Measurements from ENCODE around the gene PMP22.

Gene PMP22

DNA sequence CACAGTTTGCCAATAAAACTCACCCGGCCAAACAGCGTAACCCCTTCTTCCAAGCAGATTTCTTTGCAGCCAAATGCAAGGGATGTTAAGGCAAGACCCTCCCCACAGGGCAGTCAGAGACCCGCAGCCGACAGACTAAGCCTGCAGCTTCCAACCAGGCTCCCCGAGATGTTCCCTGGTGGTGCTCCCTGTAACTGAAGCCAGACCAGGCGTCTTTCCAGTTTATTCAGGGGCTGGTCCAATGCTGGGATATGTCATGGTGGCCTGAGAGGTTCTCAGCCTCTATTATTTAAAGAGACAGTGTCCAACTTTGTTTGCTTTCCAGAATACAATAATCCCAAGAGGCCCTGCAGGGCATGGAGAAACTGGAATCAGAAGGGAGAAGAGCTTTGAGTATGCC is at the start of gene PMP22:
Gene PMP22 (minus strand): TSS at position 196 of the 400 bp plus-strand sequence. CDS start 4,599 bp downstream, outside the sequence.
- DNase-seq = peak in 9 of 56 donors; percentile 4 to 38 (median 27)

DNA sequence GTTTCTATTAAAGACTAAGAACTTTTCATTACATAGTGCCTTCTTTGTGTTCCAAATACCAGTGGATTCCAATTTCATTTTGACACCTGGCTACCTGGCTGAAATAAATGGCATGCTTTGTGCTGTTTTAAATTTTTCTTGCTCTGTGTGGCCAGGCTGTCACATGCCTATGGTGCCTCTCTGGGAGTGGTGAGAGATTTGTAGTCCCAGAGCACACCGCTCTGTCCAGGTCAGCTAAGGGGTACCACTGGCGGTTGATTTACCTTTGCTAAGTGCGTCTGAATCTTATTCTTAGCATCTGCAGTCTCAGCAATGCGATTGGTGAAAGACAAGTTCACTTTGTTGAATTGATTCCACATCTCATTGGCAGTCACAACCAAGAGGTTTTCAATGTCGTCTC is 46.9 kb upstream of the PMP22 start:
- DNase-seq = no peak

DNA sequence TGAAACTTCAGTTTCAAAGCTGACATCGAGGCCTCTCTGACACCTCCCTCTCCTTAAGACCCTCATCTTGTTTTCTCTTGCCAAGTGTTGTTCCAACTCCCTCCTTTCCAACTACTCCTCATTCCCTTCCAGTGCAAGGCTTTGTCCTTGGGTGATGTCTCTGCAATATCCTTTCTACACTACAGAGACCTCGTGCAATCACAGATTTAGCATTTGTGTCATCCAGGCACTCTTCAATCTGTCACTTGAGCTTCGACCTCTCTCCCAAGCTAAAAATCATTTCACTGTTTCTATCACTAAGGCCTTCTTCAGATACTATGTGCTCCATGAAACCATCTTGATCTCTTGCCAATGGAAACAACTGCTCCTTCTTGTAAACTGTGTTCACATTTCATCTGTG is 44.7 kb upstream of the PMP22 start:
- no peak for DNase-seq

DNA sequence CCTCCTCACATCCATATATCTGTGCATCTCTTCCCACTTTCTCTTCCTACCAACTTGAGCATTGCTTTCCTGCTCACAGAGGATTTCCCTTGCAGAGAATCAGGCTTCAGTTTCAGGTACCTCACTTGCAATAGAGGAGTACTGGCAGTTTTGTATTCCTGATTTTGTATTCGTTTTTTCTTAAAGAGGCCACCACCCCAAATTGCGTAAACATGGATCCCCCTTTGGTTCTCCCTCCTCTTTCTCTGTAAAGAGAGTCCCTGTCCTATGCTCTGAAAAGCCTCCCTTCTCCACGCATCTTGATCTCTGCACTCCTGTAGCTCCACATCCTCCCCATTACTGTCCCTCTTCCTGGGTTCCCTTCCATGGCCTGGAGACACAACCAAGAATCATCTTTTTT is 44.1 kb upstream of the PMP22 start:
- DNase-seq = no peak

DNA sequence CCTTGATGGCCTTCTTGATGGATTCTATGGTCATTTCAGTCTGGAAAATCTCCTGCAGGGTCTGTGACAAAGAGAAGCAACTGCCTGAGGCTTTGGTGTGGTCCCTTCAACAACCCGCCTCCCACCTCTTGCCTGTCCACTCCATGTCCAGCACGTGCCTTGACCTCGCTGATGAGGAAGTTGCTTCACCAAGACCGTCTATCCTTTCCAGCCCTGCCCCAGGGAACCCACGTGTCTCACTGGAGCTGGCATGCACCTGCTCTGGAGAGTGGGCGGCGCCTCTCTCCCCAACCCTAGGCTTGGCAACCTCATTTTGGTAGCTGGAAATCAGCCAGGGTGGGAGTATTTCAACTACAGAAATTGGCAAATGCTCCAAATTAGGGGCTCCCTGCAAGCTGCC is 43.6 kb upstream of the PMP22 start:
- no peak for DNase-seq

DNA sequence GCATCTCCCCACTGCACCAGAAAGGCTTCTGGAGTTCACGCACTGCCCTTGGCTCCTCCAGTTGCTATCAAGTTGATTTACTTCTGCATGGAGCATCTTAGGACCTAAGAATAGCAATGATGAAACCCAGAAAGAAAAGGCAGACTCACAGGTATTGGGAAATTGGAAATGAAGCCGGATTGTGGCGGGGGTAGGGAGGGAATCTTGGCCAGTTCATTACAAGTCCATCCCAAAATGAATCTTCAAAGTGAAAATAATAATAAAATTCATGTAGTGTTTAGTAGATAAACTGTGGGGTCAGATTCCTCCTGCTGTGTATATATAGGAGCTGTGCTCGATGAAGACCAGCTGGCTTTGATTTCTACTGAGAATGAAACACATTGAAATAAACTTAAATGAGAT is 42.6 kb upstream of the PMP22 start:
- no peak for DNase-seq

DNA sequence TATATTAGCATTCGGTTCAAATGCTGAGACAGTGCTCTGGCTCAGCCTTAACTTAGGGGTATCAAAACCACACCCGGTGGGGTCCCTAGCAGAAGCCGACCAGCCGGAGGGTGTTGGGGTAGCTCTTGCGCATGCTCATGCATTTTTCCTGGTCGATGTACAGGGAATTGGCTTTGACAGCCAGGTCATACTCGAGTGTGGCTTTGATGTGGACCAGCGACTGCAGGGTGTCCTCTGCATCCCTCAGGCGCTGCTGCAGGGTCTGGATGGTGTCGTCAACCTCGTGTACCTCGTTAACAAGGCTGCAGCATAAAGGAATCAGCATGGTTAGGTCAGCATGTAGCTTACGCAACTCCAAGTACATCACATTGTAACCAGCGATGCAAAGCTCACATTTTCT is 38.7 kb upstream of the PMP22 start:
- no peak for DNase-seq

DNA sequence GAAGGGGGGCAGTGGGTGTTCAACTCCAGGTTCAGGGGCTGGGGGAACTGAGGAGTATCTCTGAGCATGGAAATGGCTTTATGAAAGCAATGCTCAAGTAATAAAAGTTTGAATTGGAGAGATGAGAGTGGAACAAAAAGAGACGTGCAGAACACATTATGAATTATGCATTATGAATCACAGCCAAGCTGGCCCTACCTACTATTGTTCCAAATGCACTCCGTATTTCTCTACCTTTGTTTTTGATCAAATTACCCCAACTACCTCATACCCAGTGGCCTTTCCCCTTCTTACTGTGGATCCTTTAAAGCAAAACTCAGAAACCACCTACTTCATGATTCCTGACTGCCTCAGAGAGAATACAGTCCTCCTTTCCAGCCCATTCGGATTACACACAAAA is 38.1 kb upstream of the PMP22 start:
- DNase-seq = no peak

DNA sequence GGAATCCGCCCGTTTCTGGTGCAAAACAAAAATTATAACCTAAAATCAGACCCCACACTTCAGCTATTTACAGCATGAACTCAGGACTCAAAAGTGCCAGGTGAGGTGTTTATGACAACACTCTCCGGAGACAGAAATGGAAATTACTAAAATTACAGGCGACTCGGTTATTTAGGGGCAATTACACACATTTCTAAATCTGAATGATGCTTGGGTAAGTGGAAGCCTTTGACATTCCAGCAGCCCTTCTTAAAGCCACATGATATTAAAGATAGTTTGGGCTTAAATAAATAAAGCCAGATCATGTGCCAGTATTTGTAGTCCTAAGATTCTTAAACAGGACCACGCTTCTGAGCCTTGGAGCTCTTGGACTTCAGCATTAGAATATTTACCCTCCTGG is 36.7 kb upstream of the PMP22 start:
- DNase-seq = no peak

DNA sequence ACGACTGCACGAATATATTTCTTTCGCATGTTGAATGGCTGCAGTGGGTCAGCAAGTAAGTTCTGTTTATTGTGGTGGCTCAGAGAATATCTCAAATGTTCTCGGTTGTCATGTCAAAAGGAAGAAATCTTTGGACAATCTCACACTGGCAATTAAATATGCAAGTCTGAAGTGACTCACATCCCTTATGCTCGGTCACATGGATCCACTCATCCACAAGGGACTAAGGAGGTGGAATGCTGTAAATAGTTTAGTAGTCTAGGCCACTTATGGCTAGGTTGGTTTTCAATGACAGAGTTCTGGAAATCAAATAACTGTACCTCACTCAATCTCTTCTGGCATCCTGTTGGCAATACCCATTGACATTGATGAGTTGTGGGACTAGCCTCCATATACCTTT is 33.0 kb upstream of the PMP22 start:
- DNase-seq = no peak

DNA sequence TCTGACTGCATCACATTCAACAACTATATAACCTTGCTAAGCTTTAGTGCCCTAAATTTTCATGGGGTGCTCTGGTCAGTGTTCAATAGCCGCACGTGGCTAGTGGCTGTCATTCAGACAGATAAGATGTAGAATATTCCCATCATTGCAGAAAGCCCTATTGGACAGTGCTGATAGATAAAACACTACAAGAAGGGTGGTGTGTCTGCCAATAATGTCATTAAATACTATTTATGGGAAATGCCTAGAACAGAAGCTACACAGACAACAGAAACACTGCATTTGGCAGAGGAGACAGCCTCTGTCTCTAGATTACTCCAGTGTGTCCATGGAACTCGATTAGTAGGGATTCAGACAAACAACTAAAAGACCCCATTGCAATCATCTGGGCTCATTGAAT is 28.4 kb upstream of the PMP22 start:
- no peak for DNase-seq

DNA sequence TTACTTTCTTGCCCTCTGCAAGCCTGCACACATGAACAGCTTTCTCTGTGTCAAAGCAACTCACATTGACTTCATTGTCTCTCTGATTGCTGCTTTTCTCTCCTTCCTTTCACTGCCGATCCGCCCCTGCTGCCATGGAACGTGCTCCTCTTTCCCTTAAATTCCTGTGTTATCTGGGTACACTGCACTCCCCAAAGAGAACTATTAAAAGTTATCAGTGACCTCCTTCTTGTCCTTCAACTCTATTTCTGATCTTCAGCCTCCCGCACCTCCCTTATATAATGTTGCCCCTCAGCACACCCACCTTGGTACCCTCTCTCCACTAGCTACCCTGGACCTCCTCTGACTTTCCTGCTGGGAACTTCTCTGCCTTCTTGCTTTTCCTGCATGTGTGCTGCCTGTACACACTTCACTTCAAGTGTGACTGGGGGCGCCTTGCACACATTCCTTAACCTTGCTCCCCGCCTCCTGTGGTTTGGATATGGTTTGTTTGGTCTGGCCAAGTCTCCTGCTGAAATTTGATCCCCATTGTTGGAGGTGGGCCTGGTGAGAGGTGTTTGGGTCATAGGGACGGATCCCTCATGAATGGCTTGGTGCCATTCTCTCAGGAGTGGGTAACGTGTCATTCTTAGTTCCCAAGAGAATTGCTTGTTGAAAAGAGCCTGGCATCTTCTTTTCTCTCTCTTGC is 26.7 kb upstream of the PMP22 start:
- DNase-seq = no peak

DNA sequence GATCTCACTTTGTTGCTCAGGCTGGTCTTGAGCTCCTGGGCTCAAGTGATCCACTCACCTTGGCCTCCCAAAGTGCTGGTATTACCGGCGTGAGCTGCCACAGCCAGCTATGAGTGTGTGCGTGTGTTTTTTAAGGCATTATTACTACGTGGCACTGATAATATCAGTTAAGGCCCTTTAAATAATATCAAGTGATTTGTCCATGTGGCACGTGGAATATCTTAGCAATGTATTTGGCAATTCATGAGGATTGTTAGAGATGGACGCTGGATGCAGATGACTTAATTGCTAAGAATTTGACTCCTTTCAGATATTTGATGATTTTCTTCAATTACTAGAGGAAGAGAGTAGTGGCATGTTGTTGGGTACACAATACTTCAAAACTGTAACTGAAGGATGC is 25.5 kb upstream of the PMP22 start:
- no peak for DNase-seq

DNA sequence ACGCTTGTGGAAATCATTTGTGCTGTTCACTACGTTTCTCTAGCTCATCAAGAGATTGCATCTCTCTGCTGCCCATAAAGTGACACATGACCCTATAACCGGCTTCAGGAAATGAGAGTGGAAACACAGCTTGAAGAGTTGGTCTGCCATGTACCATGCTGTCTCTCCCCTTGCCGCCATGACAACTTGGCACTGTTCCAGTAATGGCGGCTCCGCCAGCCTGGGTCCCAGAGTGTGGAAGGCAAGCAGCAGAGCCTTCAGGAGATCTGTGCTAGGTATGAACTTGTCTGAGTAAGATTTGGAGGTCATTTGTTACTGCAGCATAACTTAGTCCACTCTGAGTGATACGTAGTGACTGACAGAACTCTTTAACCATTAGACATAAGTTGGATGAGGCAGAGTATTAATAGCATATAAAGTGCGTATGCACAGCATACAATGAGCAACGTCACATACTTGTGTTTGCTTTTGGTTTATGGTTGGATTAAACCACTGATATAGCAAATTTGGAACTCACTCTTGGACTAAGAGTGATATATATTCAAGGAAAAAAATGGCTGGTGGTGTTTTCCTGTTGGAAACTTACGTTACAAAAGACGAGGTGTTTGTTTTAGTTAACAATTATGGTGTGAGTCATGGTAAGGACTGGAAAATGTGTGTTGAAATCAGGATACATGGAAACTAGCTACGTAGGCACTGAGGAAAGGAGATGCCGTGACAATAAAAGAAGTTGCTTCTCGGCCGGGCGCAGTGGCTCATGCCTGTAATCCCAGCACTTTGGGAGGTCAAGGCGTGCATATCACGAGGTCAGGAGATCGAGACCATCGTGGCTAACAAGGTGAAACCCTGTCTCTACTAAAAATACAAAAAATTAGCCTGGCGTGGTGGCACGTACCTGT is 24.4 kb upstream of the PMP22 start:
- no peak for DNase-seq

DNA sequence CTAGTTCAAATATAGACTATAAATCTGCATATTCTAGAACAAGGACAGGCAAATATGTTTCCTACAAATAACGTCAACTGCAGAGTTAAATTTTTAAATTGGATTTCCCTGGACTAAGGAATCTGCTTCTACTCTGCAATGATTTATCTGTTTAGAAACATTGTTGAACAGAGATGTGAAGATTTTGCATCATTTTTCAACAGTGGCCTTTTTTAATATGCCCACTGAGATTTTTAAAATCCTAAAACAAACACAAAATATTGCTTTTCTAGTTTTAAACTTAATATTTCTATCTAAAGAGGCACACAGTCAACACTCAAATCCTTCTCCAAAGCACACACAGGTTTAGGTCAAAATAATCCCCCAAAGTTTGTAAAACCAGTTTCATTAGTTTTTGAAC is 23.7 kb upstream of the PMP22 start:
- no peak for DNase-seq

DNA sequence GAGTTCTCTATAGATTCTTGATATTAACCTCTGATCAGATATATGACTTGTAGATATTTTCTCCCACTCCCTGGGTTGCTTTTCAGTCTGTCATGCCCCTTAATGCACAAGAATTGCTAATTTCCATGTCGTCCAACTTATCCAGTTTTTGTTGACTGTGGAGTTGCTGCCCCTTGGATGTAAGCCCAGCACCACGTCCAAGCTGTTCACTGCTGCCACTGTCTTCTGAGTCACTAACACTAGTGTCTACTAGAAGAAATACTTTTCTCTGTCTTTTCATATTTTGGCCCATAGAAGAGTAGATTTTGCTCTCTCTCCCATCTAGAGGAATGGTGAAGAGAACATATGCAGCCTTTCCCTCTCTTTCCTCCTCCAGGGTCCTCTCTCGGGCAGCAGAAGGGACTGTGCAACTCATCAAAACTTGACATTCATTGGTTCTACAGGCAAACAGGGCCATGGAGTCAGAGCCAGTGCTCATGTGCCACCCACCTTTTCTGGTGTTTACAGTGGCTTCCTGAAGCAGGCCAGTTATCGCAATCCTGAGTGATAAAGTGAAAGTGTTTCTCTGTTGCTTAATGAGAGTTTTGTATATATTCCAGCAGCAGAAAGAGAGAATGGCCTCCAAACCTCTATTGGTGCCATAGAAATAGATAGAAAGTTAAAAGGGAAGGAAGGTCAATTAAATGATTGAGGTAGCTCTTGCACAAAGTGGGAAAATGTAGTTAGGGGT is 22.6 kb upstream of the PMP22 start:
- no peak for DNase-seq

DNA sequence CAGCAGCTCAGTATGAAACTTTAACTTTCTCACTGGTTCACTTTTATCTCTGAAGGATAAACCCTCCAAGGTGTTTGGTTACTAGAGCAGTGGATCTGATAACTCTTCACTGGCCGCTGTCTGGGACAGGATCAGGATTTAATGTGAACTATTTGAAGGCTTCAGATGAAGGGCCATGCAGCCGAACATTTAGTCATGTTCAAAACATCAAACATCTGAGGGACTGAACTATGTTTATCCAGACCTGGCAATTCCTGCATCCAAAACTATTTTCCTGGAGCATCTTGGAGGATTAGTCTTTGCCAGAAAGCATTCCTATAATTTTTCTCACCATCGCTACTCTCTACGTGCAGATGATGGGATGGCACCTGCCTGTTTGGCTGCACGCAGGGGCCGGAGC is 20.3 kb upstream of the PMP22 start:
- DNase-seq = no peak

DNA sequence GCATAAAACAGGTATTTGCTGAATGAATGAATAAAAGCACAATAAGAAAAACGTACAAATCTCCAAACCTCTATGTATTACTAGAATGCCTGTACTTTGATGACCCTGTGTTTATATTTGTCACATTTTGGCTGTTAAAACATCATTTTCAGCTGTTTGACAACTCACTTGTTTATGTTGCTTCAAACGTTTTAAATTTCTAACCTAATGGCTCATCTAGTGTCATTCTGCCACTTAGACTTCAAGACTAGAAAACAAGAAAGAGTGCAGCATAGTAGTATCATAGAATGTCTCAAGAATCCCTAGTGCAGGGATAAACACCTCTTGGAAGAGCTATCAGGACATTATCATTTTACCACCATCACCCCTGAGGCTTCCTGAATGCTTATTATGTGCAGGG is 19.4 kb upstream of the PMP22 start:
- no peak for DNase-seq

DNA sequence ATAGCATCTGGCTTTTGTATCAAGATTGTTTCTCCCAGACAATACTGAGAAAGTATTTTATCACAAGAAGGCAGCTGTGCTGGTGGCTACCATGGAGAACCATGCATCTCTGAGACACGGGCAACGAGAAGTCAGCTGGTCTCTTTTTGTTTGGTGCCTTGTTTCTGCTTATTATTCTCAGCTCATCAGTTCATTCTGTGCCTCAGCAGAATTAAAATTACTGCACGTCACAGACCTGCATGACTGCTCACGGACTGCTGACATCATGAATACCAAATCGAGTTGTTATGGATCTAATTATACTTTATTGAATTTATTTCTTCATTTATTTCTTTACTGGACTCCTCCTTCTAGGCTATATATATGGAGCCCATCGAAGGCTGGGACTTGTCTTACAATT is 19.0 kb upstream of the PMP22 start:
- no peak for DNase-seq

DNA sequence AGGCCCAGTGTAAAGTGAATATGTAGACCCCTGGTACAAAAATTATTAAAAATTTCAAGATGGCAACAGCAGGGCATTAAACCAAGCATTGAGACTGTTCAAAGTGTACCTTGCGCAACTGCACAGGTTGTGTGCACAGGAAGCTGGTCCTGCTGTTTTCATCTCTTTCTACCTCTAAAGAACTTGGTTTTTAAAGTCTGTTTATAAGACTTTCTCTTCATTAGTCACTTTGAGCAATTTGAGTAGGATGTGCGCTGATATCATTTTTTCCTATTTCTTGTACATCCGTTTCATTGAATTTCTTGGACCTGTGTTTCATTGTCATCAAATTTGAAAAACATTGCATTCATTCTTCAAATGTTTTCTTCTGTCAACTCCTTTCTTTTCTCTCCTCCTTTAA is 16.8 kb upstream of the PMP22 start:
- no peak for DNase-seq

DNA sequence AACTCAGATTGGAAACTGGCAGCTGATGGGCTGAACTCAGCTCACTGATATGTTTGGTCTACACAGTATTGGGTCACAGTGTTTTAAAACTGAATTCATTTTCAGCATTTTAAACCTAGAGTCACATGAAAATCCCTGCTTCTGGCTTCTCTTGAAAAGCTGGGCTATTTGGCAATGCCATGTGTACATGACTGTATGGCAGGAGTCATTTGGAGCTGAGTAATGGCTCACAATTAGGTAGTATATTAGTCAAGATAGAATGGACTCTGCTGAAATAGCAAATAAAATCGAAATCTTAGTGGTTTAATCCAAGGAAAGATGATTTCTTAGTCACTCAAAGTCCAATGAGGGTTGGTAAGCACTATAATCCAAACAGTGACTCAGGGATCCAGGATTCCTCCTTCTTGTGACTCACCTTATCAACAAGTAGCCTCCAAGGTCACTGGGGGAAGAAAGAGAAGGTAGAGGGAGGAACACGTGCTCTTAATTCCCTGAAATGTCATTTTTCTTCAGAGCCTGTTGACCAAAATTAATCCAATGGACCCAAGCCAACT is 13.9 kb upstream of the PMP22 start:
- DNase-seq = no peak

DNA sequence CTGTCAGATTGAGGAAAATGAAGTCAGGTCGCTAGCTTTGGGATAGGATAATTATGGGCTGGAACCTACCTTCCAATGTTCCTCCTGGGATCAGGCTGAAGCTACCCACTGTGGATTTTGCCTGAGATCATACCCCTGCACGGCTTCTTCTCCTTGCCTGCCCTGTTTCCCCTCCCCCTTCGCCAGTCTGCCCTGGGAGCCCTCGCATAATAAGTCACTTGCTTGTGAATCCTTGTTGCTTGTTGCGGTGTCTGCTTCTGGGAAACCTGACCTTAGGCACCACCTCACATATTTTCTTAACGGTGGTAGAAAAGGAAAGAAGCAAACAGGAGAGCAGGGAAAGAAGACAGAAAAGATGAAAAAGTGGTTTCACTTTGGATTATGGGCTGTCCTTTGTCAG is 13.3 kb upstream of the PMP22 start:
- DNase-seq = no peak

All from nucleus accumbens (tissue), 56 donors.